Activated CD4-positive, alpha-beta T cell treated with anti-CD3 and anti-CD28 coated beads for 48 hours (primary cell): ENCODE results near the gene CAMKV.

ENCODE experiments used
- DNase-seq: peaks from one replicate; pipeline ENCODE4 v3.0.0-alpha.2; 2020

CAMKV gene

GRCh38 chr3:49896345-49896744 lies 26.6 kb upstream of the CAMKV start:
- no peak for DNase-seq

DNA sequence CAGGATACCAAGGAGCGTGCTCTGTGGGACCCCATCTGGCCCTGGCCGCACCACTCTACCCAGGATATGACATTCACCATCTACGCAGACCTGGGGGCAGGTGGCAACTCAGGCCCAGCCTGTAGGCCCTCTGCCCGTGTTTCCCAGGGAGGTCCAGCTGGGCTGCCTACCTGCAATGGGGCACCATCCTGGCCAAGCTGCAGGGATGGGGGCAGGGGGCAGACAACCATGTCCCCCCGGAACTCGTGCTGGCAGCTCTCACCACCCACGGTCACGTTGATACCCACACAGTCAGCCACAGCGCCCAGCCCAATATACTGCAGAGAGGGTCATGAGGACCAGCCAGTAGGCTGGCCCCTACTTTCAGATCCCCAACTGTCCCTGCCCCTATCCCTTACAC lies 26.1 kb upstream of the CAMKV start:
- no peak for DNase-seq

- no peak for DNase-seq
These were observed 19.6 kb upstream of the CAMKV start for GRCh38 chr3:49889296-49889695.

GRCh38 chr3:49886922-49887265 lies 17.2 kb upstream of the CAMKV start:
- DNase-seq: no peak

- DNase-seq: no peak
These were observed 14.3 kb upstream of the CAMKV start for GRCh38 chr3:49883998-49884397.

- no peak for DNase-seq
These were observed 12.5 kb upstream of the CAMKV start for GRCh38 chr3:49882166-49882565.

DNA sequence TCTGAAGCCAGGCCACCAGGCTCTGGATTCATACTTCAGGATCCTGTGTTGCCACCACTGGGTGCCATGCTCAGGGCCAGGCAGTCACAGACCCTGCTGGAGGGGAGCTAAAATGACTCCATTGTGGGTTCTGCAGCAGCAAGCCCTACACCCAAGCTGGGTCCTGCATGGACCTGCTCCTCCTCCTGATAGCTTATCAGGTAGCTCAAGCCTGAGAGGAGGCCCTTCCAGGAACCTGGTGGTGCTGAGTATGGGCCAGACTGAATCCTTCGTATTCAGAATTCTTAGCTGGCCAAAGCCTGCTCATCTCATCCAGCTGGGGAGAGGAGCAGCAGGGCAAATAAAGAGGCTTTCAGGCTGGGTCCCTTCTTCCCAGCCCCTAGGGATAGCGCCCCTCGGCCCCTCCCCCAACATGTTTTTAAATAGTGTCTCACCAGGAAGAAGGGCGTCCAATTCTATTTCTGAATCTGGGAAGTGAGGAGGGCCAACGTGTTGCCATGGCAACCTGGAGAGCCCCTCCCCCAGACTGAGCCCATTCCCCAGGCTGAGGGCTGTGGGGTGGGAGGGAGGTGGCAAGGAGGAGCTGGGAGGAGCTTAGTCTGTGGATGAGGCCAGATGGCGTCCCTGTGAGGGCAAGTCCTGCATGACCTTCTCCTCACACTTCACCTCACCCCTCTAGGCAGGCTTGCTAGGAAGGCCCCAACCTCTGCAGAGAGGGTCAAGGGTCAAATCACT lies 11.0 kb upstream of the CAMKV start:
- no peak for DNase-seq

DNA sequence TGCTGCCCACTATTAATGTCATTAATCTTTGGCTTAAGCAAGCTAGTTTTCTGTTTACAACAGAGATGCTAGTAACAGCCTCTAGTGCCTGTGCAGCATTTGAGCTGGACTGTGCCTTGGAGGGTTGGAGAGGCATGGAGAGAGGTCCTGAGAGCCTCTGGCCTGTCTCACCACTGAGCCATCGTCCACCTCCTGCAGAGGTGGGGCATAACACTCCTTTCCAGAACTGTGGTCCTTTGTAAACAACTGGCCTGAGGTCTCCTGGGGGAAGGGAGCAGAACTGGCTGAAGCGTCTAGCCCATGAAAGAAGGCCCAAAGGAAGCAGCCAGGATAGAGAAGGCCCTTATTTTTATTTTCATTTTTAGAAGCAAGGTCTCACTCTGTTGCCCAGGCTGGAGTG lies 10.0 kb upstream of the CAMKV start:
- DNase-seq: no peak

DNA sequence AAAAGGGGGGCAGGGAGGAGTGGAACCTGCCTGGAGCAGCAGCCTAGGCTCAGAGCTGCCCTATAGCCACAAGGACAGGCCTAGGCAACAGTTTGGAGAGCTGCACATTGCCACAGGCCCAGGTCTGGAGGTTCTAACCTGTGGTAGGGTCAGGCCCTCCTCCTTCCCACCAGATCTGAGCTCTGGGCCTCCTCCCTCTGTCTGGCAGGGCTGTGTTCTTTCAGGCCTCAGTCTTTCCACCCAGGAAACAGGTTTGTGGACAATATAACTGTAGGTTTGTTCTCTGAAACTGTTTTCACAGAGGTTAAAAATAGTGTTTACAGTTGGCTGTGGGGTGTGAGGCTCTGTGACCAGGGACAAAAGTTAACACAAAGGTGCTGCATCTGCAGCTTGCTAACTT lies 9.0 kb upstream of the CAMKV start:
- no peak for DNase-seq

DNA sequence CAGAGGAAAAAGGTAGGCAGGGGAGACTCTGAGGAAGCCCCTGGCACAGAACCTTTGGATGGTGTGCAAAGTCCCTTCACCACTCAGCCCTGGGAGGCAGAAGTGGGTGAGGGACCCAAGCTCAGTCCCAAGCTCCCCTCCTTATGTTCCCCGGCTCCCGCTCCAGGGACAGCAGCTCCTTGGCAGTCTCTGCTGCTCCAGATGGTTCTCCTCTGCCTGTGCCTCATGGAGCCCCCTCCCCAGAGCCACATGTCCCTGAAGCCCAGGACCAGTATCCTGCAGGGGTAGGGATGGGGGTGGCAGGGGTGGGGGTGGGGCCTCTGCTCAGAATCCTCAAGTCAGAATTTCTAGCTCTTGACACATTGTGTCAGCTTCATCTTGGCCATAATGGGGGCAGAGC lies 8.0 kb upstream of the CAMKV start:
- no peak for DNase-seq

- no peak for DNase-seq
These were observed 6.9 kb upstream of the CAMKV start for GRCh38 chr3:49876567-49876966.

DNA sequence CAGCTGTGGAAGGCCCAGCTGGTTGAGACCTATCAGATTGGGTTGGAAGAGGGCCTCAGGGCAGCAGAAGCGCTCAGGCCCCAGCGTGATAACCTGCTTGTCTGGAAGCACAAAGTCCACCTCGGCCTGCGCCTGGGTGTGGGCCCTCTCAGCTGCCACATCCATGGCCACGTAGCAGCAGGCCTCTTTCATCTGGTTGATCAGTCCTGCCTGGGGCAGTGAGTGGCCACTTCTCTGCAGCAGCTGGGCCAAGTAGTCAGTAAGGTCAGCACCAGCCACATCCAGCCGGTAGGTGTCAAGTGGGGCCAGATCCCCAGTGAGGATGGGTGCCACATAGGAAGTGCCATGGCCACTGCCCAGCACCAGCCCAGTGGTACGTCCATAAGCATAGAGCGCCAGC lies 3.9 kb upstream of the CAMKV start:
- DNase-seq: no peak

GRCh38 chr3:49872801-49873281 lies 3.1 kb upstream of the CAMKV start:
- DNase-seq: peak; percentile 35

GRCh38 chr3:49871531-49872153 lies 1.9 kb upstream of the CAMKV start:
- DNase-seq: no peak

DNA sequence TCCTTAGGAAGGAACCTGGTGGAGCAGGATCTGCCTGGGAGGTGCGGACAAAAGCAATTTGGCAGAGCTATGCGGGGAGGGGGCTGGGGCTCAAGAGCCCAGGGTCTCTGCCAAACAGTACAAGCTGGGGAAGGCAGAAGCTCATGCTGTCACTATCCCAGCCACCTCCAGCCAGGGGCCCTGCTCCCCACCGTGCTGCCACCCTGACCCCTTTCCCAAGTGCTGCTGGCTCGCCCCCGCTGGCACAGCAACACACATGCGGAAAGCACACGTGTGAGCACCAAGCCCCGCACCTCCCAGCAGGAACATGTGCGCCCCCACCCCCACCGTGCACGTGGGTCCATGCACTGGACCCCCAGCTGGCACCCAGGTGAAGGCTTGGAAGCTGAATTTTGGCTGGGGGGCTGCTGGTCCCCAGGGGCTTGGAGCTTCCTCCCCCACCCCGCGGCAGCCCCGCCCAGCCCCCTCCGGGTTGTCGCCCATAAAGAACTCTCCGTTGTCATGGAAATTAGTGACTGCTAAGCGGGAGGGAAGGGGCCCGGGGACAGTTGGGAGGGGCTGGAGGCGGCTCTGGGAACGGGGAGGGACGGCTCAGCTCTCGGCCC lies 742 bp downstream of the CAMKV start:
- DNase-seq: peak; percentile 9

DNA sequence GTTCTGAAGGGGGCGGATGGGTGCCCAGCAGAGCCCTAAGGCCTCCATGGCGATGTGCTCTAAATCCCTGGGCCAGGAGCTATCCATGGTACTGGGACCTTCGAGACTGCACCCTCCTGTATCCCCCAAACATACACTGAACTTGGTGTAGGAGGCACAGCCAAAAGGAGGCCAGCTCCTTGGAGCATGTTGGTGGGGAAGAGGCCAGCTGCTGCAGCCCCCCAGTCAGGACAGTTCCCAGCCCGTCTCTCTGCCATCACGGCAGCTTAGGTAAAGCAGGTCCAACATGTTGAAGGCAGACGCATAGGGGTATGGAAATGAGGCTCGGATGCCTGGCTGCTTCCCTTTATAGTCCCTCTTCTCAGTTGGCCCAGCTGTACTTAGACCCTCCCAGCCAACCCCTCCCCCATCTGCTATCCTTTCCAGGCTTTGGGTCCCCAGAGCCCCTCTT lies 1.8 kb downstream of the CAMKV start:
- DNase-seq: peak; percentile 26

- no peak for DNase-seq
These were observed 2.3 kb downstream of the CAMKV start for GRCh38 chr3:49867400-49867799.

- no peak for DNase-seq
These were observed 4.4 kb downstream of the CAMKV start for GRCh38 chr3:49865198-49865784.

- DNase-seq: no peak
These were observed 5.2 kb downstream of the CAMKV start for GRCh38 chr3:49864505-49864904.

- no peak for DNase-seq
These were observed 10.0 kb downstream of the CAMKV start for GRCh38 chr3:49859576-49860305.

GRCh38 chr3:49856181-49857005 lies 13.3 kb downstream of the CAMKV start, which contains the start of gene TRAIP:
TRAIP (minus strand) TSS chr3:49856564; CDS start chr3:49856453, 111 bp downstream.
- DNase-seq: peak; percentile 96

- no peak for DNase-seq
These were observed 14.0 kb downstream of the CAMKV start for GRCh38 chr3:49855662-49856061.
